Measurements from ENCODE around the gene KRT78. TPM values are rescaled to one million over a fixed set of nuclear protein-coding genes. Genes with fewer than 3 reads are reported as not detected.
A peak's percentile ranks its signal among the peaks of the same experiment; 100 is the strongest.

The KRT78 gene
- polyA plus RNA-seq, 3 donors: not detected

- Histone ChIP-seq H3K4me3 (replicated peaks in 1 of 3; ENCODE audit: low read depth in 2 of 3, low read length in 3 of 3) (no peak overlapping the region), H3K79me2 (ENCODE audit: insufficient read depth, low read length) (no peaks in the 10 kb centered on the region), H3K27ac (ENCODE audit: low read depth in 1 of 2, low read length in 2 of 2) (peak overlapping the region; percentile 8 to 37), H3K27me3 (ENCODE audit: control insufficient read depth in 2 of 2, insufficient read depth in 2 of 2, low read length in 2 of 2) (no peaks in the 10 kb centered on the region), H3K36me3 (replicated peaks in 1 of 2; ENCODE audit: control insufficient read depth in 1 of 2, insufficient read depth in 2 of 2, low read length in 2 of 2) (no peaks in the 10 kb centered on the region), H3K9me3 (replicated peaks in 1 of 2; ENCODE audit: control insufficient read depth in 1 of 2, insufficient read depth in 1 of 2, low read length in 2 of 2) (no peaks in the 10 kb centered on the region), H3K4me2 (replicated peaks; ENCODE audit: extremely low read depth, low read length, poor library complexity, severe bottlenecking) (no peak overlapping the region), H3K9ac (ENCODE audit: insufficient read depth, low read length, poor library complexity, severe bottlenecking) (no peak overlapping the region), H4K20me1 (ENCODE audit: insufficient read depth, low read length) (no peaks in the 10 kb centered on the region), H2AFZ (ENCODE audit: insufficient read depth, low read depth, low read length, poor library complexity, severe bottlenecking) (no peak overlapping the region), H3K4me1 (ENCODE audit: control insufficient read depth in 1 of 2, insufficient read depth in 2 of 2, low read length in 2 of 2) (peaks cover 37 to 56% of the 10 kb centered on the region in 2 donors)
- Mint-ChIP-seq H3K27ac (peak overlapping the region in 5 of 7 donors; percentile 35 to 97 (median 65)), H3K36me3 (peaks cover 0 to 2% of the 10 kb centered on the region in 2 donors), H3K9me3 (no peaks in the 10 kb centered on the region), H3K4me1 (peaks cover 53% of the 10 kb centered on the region), H3K27me3 (ENCODE audit: low read depth in 3 of 3) (peaks cover 5 to 14% (median 7%) of the 10 kb centered on the region in 3 donors), H3K4me3 (peak overlapping the region in 1 of 2 donors; percentile 12)
- intact Hi-C loops (cut with micrococcal nuclease): loop anchor here in 1 of 2 donors (10.0 kb wide), 1 partner anchor 717 kb away; no protein-coding TSS in a partner anchor
- 78% methylated on average over 5 of the region's 9 CpGs for WGBS (ENCODE audit: insufficient coverage)
- peak in 2 of 3 donors; percentile 53 to 68 for DNase-seq
- TF ChIP-seq, protein P1, sequence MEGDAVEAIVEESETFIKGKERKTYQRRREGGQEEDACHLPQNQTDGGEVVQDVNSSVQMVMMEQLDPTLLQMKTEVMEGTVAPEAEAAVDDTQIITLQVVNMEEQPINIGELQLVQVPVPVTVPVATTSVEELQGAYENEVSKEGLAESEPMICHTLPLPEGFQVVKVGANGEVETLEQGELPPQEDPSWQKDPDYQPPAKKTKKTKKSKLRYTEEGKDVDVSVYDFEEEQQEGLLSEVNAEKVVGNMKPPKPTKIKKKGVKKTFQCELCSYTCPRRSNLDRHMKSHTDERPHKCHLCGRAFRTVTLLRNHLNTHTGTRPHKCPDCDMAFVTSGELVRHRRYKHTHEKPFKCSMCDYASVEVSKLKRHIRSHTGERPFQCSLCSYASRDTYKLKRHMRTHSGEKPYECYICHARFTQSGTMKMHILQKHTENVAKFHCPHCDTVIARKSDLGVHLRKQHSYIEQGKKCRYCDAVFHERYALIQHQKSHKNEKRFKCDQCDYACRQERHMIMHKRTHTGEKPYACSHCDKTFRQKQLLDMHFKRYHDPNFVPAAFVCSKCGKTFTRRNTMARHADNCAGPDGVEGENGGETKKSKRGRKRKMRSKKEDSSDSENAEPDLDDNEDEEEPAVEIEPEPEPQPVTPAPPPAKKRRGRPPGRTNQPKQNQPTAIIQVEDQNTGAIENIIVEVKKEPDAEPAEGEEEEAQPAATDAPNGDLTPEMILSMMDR (IDR thresholded peaks at IDR 0.05): no peak
Observed at GRCh38 chr12:52871291-52872039, 22.7 kb upstream of the KRT78 start.

GRCh38 chr12:52870361-52871290 is 21.8 kb upstream of the KRT78 start:
- H4K20me1 ChIP-seq (ENCODE audit: insufficient read depth, low read length): no peaks in the 10 kb centered on the region
- peaks cover 37 to 56% of the 10 kb centered on the region in 2 donors for H3K4me1 ChIP-seq (ENCODE audit: control insufficient read depth in 1 of 2, insufficient read depth in 2 of 2, low read length in 2 of 2)
- H3K36me3 ChIP-seq (replicated peaks in 1 of 2; ENCODE audit: control insufficient read depth in 1 of 2, insufficient read depth in 2 of 2, low read length in 2 of 2): no peaks in the 10 kb centered on the region
- peak overlapping the region; percentile 73 for H2AFZ ChIP-seq (ENCODE audit: insufficient read depth, low read depth, low read length, poor library complexity, severe bottlenecking)
- TF ChIP-seq, protein P1 (IDR thresholded peaks at IDR 0.05): peak; percentile 96
- H3K36me3 Mint-ChIP-seq: peaks cover 0 to 2% of the 10 kb centered on the region in 2 donors
- H3K4me1 Mint-ChIP-seq: peaks cover 53% of the 10 kb centered on the region
- DNase-seq: peak; percentile 55 to 78 (median 75)
- H3K27me3 Mint-ChIP-seq (ENCODE audit: low read depth in 3 of 3): peaks cover 5 to 14% (median 7%) of the 10 kb centered on the region in 3 donors
- peak overlapping the region in 1 of 3 experiments; percentile 44 for H3K4me3 ChIP-seq (replicated peaks in 1 of 3; ENCODE audit: low read depth in 2 of 3, low read length in 3 of 3)
- H3K9me3 ChIP-seq (replicated peaks in 1 of 2; ENCODE audit: control insufficient read depth in 1 of 2, insufficient read depth in 1 of 2, low read length in 2 of 2): no peaks in the 10 kb centered on the region
- H3K27ac ChIP-seq (ENCODE audit: low read depth in 1 of 2, low read length in 2 of 2): peak overlapping the region; percentile 8 to 37
- no peaks in the 10 kb centered on the region for H3K9me3 Mint-ChIP-seq
- H3K79me2 ChIP-seq (ENCODE audit: insufficient read depth, low read length): no peaks in the 10 kb centered on the region
- peak overlapping the region; percentile 72 to 85 for H3K4me3 Mint-ChIP-seq
- no peaks in the 10 kb centered on the region for H3K27me3 ChIP-seq (ENCODE audit: control insufficient read depth in 2 of 2, insufficient read depth in 2 of 2, low read length in 2 of 2)
- intact Hi-C loops (cut with micrococcal nuclease): loop anchor here in 1 of 2 donors (10.0 kb wide), 1 partner anchor 716 kb away; no protein-coding TSS in a partner anchor
- 42% methylated on average over 8 of the region's 14 CpGs for WGBS (ENCODE audit: insufficient coverage)
- H3K9ac ChIP-seq (ENCODE audit: insufficient read depth, low read length, poor library complexity, severe bottlenecking): peak overlapping the region; percentile 38
- peak overlapping the region; percentile 56 for H3K4me2 ChIP-seq (replicated peaks; ENCODE audit: extremely low read depth, low read length, poor library complexity, severe bottlenecking)
- H3K27ac Mint-ChIP-seq: peak overlapping the region in 5 of 7 donors; percentile 53 to 97 (median 72)

Data from CD14-positive monocyte (primary cell).